HG03469 (cell line): Measurements from ENCODE around the gene OS9.
"Not testable (repeated sequence)": the region's sequence is repeated elsewhere in the genome, so short reads cannot be mapped to it uniquely, and the experiment has no call there.

Source experiments
- ATAC-seq: cut with Tn5 transposase; IDR thresholded peaks from one replicate; pipeline ENCODE4 v1.9.1; 2021; ENCODE audit warnings: mild to moderate bottlenecking, moderate library complexity, moderate number of reproducible peaks; ENCODE audit not compliant: unreplicated experiment

OS9 gene

DNA sequence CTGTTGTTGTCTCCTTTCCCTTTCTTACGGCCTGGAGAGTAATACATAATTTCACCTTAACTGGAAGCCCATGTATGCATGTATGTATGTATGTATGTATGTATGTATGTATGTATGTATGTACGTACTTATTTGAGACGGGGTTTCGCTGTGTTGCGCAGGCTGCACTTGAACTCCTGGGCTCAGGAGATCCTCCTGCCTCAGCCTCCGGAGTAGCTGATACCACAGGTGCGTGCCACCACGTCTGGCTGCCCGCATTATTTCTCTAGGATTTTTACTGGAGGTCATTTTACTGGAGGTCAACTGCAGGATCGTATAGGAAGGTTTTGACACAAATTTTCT lies 644 bp upstream of the OS9 start:
- no peak for ATAC-seq

DNA sequence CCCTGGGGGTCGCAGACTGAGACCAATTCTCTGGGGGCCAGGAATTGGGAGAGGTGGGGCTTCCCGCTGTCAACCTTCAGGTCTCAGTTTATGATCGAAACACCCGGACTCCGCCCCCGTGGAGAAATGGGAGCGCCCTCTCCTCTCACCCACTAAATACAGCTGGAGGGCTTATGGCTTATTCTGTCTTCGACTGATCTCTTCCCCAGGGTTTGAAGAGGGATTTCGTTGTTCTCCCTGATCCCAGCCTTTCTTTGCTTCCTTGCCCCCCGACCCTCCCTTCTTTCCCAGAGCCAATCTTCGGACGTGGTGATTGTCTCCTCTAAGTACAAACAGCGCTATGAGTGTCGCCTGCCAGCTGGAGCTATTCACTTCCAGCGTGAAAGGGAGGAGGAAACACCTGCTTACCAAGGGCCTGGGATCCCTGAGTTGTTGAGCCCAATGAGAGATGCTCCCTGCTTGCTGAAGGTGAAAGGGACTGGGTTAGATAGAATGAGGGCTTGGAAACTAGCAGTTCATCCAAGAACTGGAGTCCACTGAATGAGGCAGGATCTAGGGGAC lies 607 bp downstream of the OS9 start:
- no peak for ATAC-seq

DNA sequence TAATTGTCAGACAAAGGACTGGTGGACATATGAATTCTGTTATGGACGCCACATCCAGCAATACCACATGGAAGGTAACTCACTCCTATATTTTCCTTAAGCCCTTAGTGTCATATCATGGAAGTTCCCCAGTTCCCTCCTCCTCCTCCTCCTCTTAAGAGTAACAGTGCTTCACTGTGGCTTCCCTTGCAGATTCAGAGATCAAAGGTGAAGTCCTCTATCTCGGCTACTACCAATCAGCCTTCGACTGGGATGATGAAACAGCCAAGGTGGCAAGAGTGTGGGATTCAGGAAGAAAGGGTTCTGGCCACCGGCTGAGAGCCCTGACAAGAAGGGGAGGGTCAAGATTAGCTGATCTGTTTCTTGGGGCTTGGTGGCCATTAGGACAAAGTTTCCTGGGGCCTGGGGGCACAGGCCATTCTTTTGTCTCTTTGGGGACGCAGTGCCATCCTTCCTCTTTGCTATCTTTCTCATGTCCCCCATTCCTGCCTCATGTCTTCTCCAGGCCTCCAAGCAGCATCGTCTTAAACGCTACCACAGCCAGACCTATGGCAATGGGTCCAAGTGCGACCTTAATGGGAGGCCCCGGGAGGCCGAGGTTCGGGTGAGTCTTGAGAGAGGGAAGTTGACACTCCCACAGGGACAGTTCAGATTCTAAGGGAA lies 2.0 kb downstream of the OS9 start:
- ATAC-seq, result no peak

DNA sequence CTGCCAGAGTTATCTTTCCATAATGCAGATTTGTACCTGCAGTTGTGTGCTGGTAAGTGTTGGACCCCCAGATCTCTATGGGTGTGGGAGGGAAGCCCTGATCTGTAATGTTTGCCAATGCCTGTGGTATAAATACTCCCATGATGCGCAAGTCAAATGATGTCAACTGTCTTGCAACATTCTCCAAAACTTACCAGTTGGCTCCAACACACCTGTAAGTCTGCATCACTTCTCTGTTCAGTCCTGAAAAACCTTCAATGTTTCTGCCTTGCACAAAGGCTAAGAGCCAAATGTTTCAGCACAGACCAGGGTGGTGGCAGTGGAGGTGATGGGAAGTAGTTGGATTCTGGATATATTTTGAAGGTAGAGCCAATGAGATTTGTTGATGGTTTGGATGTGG lies 3.1 kb downstream of the OS9 start:
- no peak for ATAC-seq

DNA sequence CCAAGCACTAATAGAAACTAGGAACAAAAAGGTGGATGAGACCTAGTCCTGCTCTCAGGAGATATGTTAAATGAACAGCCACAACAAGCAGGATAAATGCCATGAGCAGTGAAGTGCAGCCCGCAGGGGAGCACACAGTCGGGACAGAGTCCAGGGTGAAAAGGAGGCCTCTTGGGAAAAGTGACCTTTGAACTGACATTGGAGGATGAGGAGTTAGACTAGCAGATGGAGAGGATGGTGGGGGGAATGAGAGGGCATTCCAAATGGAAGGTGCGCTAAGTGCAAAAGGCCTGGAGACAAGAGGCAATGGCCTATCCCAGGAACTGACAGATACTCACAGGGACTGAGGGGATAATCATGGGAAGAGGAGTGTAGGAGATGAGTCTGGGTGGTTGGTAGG lies 4.5 kb downstream of the OS9 start:
- ATAC-seq, result no peak

DNA sequence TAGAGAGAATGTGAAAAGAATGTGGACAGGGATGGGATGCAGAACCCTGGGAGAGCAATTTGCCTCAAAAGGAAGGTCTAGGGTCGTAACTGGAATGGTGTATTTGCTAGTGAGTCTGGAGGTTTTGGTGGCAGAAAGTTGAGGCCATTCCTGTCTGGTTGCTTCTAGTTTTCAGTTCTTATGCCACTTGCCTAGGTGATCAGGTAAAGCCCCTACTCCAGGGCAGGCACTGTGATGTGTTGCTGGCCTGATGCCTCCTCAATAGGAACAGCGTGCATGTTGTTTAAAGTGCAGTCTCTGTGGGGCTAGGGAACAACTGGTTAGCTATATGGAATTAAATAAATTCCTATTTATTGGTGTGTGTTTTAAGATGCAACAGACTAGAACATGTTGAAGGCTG lies 6.4 kb downstream of the OS9 start:
- ATAC-seq, result no peak

DNA sequence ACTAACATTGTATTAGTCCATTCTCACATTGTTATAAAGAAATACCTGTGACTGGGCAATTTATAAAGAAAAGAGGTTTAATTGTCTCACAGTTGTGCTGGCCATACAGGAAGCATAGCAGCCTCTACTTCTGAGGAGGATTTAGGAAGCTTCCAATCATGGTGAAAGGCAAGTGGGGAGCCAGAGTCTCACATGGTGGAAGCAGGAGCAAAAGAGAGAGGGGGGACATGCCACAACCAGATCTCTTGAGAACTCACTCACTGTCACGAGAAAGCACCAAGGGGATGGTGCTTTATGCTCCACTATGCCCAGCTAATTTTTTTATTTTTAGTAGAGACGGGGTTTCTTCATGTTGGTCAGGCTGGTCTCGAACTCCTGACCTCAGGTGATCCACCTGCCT lies 13.3 kb downstream of the OS9 start:
- ATAC-seq, result no peak

DNA sequence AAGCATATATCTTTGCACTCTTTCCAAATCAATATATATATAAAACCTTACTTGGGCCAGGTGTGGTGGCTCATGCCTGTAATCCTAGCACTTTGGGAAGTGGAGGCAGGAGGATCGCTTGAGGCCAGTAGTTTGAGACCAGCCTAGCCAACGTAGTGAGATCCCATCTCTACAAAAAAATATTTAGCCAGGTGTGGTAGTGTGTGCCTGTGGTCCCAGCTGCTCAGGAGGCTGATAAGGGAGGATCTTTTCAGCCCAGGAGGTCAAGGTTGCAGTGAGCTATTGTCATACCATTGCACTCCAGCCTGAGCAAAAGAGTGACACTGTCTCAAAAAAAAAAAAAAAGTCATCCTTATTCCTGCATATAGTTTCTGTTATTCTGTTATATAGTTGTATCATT lies 14.4 kb downstream of the OS9 start:
- ATAC-seq, result no peak

DNA sequence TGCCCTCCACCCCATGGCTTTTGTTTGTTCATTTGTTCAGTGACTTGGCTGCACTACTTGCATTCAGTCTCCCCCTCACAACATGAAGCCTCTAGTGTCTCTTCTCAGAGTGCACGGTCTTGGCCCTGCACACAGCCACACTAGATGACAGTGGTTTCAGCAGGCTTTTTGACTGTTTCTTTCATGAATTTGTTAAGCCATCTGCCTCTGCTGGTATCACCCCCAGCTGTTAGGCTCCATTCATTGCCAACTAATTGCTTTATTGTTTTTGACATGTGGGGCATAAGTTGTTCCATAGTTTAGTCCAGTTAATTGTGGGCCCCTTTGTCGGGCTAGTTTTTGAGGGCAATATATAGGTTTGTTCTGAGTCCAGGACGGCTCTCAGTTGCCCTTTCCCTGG lies 18.8 kb downstream of the OS9 start:
- no peak for ATAC-seq

DNA sequence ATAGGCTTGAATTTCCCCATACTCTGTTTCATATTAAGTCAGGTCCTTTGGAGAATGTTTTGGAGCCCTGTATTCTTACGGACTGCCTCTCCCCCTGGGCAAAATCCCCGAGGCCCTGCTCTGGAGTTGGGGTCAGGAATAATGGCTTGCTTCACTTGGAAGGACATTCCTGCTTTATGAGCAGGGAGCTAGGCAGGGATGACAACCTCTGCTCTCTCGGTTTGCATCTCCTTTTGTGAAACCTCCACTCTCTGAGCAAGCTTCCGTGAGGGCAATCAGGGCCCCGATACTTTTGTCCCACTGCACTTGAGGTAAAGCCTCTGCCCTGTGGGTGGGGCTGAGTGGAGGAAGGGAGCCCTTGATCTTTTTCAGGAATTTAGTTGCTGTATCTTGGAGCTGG lies 19.3 kb downstream of the OS9 start:
- ATAC-seq, result no peak

DNA sequence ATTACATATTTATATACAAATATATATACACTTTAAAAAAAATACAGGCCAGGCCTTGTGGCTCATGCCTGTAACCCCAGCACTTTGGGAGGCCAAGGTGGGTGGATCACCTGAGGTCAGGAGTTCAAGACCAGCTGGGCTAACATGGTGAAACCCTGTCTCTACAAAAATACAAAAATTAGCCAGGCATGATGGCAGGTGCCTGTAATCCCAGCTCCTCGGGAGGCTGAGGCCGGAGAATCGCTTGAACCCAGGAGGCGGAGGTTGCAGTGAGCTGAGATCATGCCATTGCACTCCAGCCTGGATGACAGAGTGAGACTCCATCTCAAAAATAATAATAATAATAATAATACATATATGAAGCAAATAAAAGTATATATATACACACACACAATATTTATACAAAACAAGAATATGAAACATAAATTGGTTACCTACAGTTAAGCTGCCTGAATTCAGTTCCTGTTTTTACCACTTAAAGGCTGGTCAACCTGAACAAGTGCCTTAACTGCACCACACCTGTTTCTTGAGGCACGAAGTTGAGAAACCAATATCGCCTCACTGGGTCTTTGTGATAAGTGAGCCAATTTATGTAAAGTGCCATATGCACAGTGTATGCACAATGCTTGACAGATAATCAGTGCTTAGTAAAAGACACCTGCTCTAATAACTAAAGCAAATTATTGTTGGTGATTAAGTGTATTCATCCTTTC lies 21.3 kb downstream of the OS9 start:
- ATAC-seq, result not testable (repeated sequence)

DNA sequence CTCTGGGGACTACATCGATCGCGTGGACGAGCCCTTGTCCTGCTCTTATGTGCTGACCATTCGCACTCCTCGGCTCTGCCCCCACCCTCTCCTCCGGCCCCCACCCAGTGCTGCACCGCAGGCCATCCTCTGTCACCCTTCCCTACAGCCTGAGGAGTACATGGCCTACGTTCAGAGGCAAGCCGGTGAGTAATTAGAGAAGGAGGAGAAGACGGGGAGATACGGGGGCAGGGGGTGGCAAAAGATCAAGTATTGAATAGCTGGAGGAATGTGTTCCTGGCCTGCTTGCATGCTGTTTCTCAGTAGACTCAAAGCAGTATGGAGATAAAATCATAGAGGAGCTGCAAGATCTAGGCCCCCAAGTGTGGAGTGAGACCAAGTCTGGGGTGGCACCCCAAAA lies 21.9 kb downstream of the OS9 start:
- ATAC-seq, result no peak

DNA sequence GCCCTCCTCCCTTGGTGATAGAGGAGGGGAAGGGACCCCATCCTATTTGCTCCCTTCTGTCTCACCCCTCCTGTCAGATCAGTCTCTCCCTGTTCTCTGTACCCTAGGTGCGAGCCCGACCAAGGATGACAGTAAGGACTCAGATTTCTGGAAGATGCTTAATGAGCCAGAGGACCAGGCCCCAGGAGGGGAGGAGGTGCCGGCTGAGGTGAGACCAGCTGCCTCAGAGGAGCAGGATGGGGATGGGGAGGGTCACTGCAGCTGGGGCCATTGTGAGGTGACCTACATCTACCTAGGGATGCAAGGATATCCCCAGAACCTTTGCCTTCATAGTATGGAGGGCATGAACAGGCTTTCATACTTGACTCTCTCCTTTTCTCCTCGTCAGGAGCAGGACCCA lies 22.4 kb downstream of the OS9 start:
- ATAC-seq, result no peak

DNA sequence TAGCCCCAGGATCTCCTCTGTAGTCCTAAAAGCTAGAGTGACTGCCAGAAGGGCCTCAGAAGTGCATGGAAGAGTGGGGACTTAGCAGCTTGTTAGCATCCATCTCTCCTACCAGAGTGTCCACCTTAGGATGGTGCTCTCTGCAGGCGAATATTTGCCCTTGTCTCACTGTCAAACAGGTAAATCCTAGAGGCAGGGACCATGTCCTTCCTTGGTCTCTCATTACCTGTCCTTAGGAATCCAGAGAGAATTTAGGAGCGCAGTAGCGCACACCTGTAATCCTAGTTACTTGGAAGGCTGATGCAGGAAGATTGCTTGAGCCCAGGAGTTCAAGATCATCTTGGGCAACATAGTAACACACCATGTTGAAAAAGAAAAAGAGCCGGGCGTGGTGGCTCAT lies 23.2 kb downstream of the OS9 start:
- no peak for ATAC-seq

DNA sequence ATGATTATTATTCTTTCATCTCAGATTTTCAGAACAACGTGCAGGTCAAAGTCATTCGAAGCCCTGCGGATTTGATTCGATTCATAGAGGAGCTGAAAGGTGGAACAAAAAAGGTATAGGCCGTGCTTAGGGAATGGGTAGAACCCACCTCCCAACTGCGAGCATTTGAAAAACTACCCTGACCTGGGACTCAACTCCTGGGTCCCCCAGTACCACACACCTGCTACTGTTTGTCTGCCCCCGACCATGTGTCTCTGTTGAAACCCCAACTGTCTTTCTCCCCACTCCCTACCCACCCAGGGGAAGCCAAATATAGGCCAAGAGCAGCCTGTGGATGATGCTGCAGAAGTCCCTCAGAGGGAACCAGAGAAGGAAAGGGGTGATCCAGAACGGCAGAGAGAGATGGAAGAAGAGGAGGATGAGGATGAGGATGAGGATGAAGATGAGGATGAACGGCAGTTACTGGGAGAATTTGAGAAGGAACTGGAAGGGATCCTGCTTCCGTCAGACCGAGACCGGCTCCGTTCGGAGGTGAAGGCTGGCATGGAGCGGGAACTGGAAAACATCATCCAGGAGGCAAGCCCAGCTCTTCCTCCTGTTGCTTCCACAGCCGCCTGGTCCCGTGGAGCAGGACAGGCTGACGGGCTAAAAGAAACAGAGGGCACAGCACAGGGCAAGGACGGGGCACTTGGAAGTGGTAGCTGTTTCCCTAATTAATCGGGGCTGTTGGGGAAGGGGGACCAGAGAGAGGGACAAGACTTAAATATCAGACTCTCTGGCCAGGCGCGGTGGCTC lies 24.1 kb downstream of the OS9 start:
- no peak for ATAC-seq

DNA sequence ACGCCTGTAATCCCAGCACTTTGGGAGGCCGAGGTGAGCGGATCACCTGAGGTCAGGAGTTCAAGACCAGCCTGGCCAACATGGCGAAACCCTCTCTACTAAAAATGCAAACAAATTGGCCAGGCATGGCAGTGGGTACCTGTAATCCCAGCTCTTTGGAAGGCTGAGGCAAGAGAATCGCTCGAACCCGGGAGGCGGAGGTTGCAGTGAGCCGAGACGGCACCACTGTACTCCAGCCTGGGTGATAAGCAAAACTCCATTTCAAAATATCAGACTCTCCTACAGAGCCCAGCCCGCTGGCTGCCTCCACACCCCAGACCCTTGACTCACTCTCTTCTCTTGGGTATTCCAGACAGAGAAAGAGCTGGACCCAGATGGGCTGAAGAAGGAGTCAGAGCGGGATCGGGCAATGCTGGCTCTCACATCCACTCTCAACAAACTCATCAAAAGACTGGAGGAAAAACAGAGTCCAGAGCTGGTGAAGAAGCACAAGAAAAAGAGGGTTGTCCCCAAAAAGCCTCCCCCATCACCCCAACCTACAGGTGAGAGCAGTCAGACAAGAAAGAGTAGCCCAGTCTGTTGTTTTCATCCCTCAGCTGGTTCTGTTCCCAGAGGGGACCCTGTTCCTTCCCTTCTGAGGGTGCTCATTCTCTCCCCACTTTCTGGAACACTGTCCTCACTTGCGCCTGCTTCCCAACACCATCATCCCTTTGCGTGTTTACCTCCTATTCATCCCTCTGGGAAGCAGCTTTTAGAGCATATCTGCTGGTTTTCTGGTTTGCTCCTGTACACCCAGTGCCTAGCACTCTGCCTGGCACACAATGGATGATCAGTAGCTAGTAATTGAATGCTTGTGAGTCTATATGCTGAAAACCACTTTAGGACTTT lies 25.0 kb downstream of the OS9 start:
- no peak for ATAC-seq

DNA sequence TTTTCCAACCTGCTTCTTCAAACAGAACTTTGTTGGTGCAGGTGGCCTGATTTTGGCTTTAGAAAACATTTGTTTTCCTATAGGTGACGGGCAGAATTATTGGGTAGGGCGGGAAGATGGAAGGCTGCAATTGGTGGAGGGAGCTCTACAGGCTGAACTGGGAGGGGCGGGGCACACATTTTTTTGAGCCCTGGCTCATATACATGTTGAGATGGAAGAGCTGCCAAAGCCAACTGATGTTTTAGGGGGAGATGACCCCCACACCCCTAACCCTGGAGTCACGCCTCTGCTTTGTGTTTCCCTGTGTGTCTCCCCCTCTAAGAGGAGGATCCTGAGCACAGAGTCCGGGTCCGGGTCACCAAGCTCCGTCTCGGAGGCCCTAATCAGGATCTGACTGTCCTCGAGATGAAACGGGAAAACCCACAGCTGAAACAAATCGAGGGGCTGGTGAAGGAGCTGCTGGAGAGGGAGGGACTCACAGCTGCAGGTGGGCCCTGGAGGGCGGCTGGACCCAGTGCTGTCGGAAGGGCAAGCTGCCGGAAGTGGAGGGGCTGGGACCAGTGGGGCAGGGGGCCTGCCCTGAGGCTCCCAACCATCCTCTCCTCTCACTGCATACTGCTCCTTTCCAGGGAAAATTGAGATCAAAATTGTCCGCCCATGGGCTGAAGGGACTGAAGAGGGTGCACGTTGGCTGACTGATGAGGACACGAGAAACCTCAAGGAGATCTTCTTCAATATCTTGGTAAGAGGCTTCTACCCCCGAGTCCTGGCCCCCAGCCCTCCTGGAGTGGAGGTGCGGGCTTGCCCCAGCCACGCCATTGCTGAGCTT lies 26.1 kb downstream of the OS9 start:
- ATAC-seq, result no peak

DNA sequence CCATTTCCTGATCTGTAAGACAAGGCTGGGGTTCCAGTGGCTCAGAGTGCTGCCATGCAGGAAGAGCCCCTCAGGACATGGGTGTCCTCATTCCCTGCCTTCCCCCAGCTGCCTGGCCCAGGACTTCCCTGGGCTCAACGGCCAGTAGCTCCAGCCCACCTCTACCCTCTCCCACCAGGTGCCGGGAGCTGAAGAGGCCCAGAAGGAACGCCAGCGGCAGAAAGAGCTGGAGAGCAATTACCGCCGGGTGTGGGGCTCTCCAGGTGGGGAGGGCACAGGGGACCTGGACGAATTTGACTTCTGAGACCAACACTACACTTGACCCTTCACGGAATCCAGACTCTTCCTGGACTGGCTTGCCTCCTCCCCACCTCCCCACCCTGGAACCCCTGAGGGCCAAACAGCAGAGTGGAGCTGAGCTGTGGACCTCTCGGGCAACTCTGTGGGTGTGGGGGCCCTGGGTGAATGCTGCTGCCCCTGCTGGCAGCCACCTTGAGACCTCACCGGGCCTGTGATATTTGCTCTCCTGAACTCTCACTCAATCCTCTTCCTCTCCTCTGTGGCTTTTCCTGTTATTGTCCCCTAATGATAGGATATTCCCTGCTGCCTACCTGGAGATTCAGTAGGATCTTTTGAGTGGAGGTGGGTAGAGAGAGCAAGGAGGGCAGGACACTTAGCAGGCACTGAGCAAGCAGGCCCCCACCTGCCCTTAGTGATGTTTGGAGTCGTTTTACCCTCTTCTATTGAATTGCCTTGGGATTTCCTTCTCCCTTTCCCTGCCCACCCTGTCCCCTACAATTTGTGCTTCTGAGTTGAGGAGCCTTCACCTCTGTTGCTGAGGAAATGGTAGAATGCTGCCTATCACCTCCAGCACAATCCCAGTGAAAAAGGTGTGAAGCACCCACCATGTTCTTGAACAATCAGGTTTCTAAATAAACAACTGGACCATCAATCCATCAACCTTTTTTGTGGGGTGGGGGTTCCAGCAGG lies 27.0 kb downstream of the OS9 start:
- ATAC-seq, result no peak
